A549 (cell line): Measurements from ENCODE around the gene APC. TPM values are rescaled to one million over a fixed set of nuclear protein-coding genes. Genes with fewer than 3 reads are reported as not detected.

Experiments used
- ATAC-seq, 2 experiments: fragments of 200-7000 bp in 1 of 2; fragments of >200 bp in 1 of 2; cut with Nextera tagmentation in 1 of 2; cut with Tn5 transposase in 1 of 2; 3 replicates each; pipeline versions ENCODE4 v1.8.0 to v1.9.1; 2018 to 2020; ENCODE audit warnings: mild to moderate bottlenecking in 1 of 2, moderate library complexity in 1 of 2
- CTCF ChIA-PET: fragments of 300-600 bp; sonication (Branson Sonifier 250); formaldehyde crosslinking; extraction: SDS; loops from one replicate; lab custom pipeline; 2021; ENCODE audit warnings: antibody characterized with exemption, inconsistent platforms; lab: Yijun Ruan, JAX
- POLR2A ChIA-PET: fragments of 350-600 bp; formaldehyde crosslinking; extraction: SDS; loops from one replicate; lab custom pipeline; 2021; ENCODE audit warnings: antibody characterized with exemption, inconsistent platforms; lab: Yijun Ruan, JAX
- DNase-seq, 2 experiments: peaks; one replicate each; pipeline versions ENCODE4 v3.0.0 to v3.0.0-alpha.2; 2011 to 2016; ENCODE audit warnings: low read depth in 1 of 2, low spot score in 1 of 2
- FAIRE-seq: peaks from 2 replicates; lab custom pipeline; 2011; peaks lifted over from hg19 to GRCh38; lab: Jason Lieb, UNC
- H3K27ac ChIP-seq, 2 experiments: fragments of >200 bp; sonication (Bioruptor Twin); formaldehyde crosslinking; 3 replicates each; pipeline ENCODE4 v1.5.1; 2016 to 2017
- H3K4me1 ChIP-seq: fragments of >200 bp; sonication (Bioruptor Twin); formaldehyde crosslinking; 3 replicates; pipeline ENCODE4 v1.6.1; 2016
- H3K4me2 ChIP-seq: fragments of >200 bp; sonication (Bioruptor Twin); formaldehyde crosslinking; 3 replicates; pipeline ENCODE4 v1.6.1; 2016
- H3K4me3 ChIP-seq: fragments of >200 bp; sonication (Bioruptor Twin); formaldehyde crosslinking; 3 replicates; pipeline ENCODE4 v1.5.1; 2016
- H3K9me3 ChIP-seq: fragments of >200 bp; sonication (Bioruptor Twin); formaldehyde crosslinking; 3 replicates; pipeline ENCODE4 v1.6.1; 2016
- CTCF ChIP-seq: fragments of >200 bp; sonication (Bioruptor Twin); formaldehyde crosslinking; IDR thresholded peaks from 3 replicates; pipeline ENCODE4 v1.5.1; 2016
- EHF ChIP-seq: fragments of 250-450 bp; sonication (Bioruptor Pico); IDR thresholded peaks from 2 replicates; pipeline ENCODE4 v1.5.0; 2020; ENCODE audit warnings: mild to moderate bottlenecking
- EP300 ChIP-seq, 2 experiments: fragments of >200 bp; sonication (Bioruptor Twin); formaldehyde crosslinking; IDR thresholded peaks; 2 replicates in 1 of 2; 3 replicates in 1 of 2; pipeline ENCODE4 v1.6.1; 2016 to 2017
- FOSB ChIP-seq: fragments of 250-450 bp; sonication (Bioruptor Pico); IDR thresholded peaks from 2 replicates; pipeline ENCODE4 v1.5.0; 2020; ENCODE audit warnings: mild to moderate bottlenecking, moderate library complexity
- FOXS1 ChIP-seq: fragments of 250-450 bp; sonication (Bioruptor Pico); IDR thresholded peaks from 2 replicates; pipeline ENCODE4 v1.5.0; 2020; ENCODE audit warnings: mild to moderate bottlenecking, moderate library complexity
- GATA3 ChIP-seq: IDR thresholded peaks from 2 replicates; pipeline ENCODE4 v1.6.1; 2012; ENCODE audit warnings: borderline replicate concordance
- HDAC2 ChIP-seq: fragments of 200-600 bp; sonication (generic); IDR thresholded peaks from 2 replicates; pipeline ENCODE4 v1.6.1; 2016
- HMGXB4 ChIP-seq: fragments of 250-450 bp; sonication (Bioruptor Pico); IDR thresholded peaks from 2 replicates; pipeline ENCODE4 v1.5.0; 2021; ENCODE audit warnings: mild to moderate bottlenecking, moderate library complexity, borderline replicate concordance
- HOXB13 ChIP-seq: fragments of 250-450 bp; sonication (Bioruptor Pico); IDR thresholded peaks from 2 replicates; pipeline ENCODE4 v1.5.0; 2020; ENCODE audit warnings: low read depth, mild to moderate bottlenecking, moderate library complexity
- JUN ChIP-seq, 2 experiments: fragments of >200 bp; sonication (Bioruptor Twin); formaldehyde crosslinking; IDR thresholded peaks; 2 replicates in 1 of 2; 3 replicates in 1 of 2; pipeline ENCODE4 v1.6.1; 2016 to 2017
- KDM5A ChIP-seq: fragments of 200-600 bp; sonication (generic); IDR thresholded peaks from 2 replicates; pipeline ENCODE4 v1.6.1; 2016; ENCODE audit warnings: antibody characterized with exemption, mild to moderate bottlenecking
- MYC ChIP-seq: IDR thresholded peaks from 2 replicates; pipeline ENCODE4 v1.6.1; 2012; ENCODE audit warnings: mild to moderate bottlenecking, inconsistent platforms, low read length, improper control_type of control experiment, borderline replicate concordance
- PHF8 ChIP-seq: fragments of 200-600 bp; sonication (generic); IDR thresholded peaks from 2 replicates; pipeline ENCODE4 v1.6.1; 2016; ENCODE audit warnings: low read depth, mild to moderate bottlenecking, antibody characterized with exemption, moderate library complexity, borderline replicate concordance
- POLR2A ChIP-seq: IDR thresholded peaks from 2 replicates; pipeline ENCODE4 v1.6.1; 2012; ENCODE audit warnings: mild to moderate bottlenecking, low read length
- POLR2AphosphoS2 ChIP-seq: conservative IDR thresholded peaks from 2 replicates; pipeline ENCODE4 v1.6.1; 2012; ENCODE audit warnings: low read length, improper control_type of control experiment, inconsistent platforms
- RFX5 ChIP-seq: fragments of 450-650 bp; IDR thresholded peaks from 2 replicates; pipeline ENCODE4 v1.7.1; 2014; ENCODE audit warnings: antibody characterized with exemption, mild to moderate bottlenecking, moderate library complexity
- SREBF2 ChIP-seq: fragments of 450-650 bp; IDR thresholded peaks from 2 replicates; pipeline ENCODE4 v1.6.1; 2014; ENCODE audit warnings: mild to moderate bottlenecking, moderate library complexity
- TFCP2L1 ChIP-seq: fragments of 250-450 bp; sonication (Bioruptor Pico); IDR thresholded peaks from 2 replicates; pipeline ENCODE4 v1.5.0; 2021; ENCODE audit warnings: mild to moderate bottlenecking
- TP53 ChIP-seq: fragments of 250-450 bp; sonication (Bioruptor Pico); IDR thresholded peaks from 2 replicates; pipeline ENCODE4 v1.5.0; 2021; ENCODE audit warnings: mild to moderate bottlenecking, moderate library complexity
- ZC3H11A ChIP-seq: fragments of 450-650 bp; IDR thresholded peaks from 2 replicates; pipeline ENCODE4 v1.6.1; 2014; ENCODE audit warnings: antibody characterized with exemption, mild to moderate bottlenecking
- ZFP36 ChIP-seq: fragments of 450-650 bp; IDR thresholded peaks from 2 replicates; pipeline ENCODE4 v1.6.1; 2014; ENCODE audit warnings: borderline replicate concordance; ENCODE audit not compliant: partially characterized antibody
- ZNF302 ChIP-seq: fragments of 250-450 bp; sonication (Bioruptor Pico); IDR thresholded peaks from 2 replicates; pipeline ENCODE4 v1.9.0; 2021; ENCODE audit warnings: inconsistent platforms, mild to moderate bottlenecking, moderate library complexity
- ZSCAN20 ChIP-seq: fragments of 250-450 bp; sonication (Bioruptor Pico); IDR thresholded peaks from 2 replicates; pipeline ENCODE4 v1.8.0; 2022; ENCODE audit warnings: mild to moderate bottlenecking, moderate library complexity
- WGBS: methylation state at CpG from one replicate; pipeline ENCODE4 v1.1.6; 2017; ENCODE audit errors: missing lambda C conversion rate; 5-methylcytosine and 5-hydroxymethylcytosine counted together
- polyA plus RNA-seq, 4 experiments: library from polyadenylated mRNA; depleted of rRNA in 3 of 4; stranded (reverse); fragments of >200 nt; fragmentation: RNase III in 1 of 4; extraction: RNeasy Plus Mini Kit Qiagen cat#74134 plus additional on column Dnase treatment in 1 of 4; gene quantifications; 2 replicates in 3 of 4; 3 replicates in 1 of 4; pipeline ENCODE4 v1.2.3, GENCODE V29; 2011 to 2017
- TF ChIP-seq, protein P1 (sequence below): fragments of 200-600 bp; sonication (generic); IDR thresholded peaks from 2 replicates; pipeline ENCODE4 v1.6.1; 2016; ENCODE audit warnings: antibody characterized with exemption, mild to moderate bottlenecking, moderate library complexity
- TF ChIP-seq, protein P2 (sequence below): IDR thresholded peaks from 2 replicates; pipeline ENCODE4 v1.6.1; 2012; ENCODE audit warnings: low read depth, borderline replicate concordance
- TF ChIP-seq, protein P3 (sequence below): fragments of 150-350 bp; IDR thresholded peaks from 2 replicates; pipeline ENCODE4 v1.6.1; 2014; ENCODE audit warnings: low read depth, mild to moderate bottlenecking, low read length

APC gene
- polyA plus RNA-seq, 2 of the 4 experiments (the other 2 are of a cell fraction), result 10.6 to 21.2 TPM

GRCh38 chr5:112717506-112718082 is 20.1 kb upstream of the APC start:
- H3K9me3 ChIP-seq, result no peaks in the 10 kb centered on the region
- 0 out of 3 replicates have a peak, but pooled peaks cover 3% of the 10 kb centered on the region for H3K4me1 ChIP-seq
- WGBS, result 97% methylated on average over 1 of the region's 1 CpG
- no peak for DNase-seq
- H3K4me3 ChIP-seq, result no peak overlapping the region
- FAIRE-seq, result no peak
- TF ChIP-seq MYC (no peak), HDAC2 (no peak), ZC3H11A (no peak), TP53 (no peak), POLR2A (no peak), ZNF302 (CRISPR knock-in tag) (no peak), JUN (IDR thresholded peaks at IDR 0.05) (no peak), HMGXB4 (CRISPR knock-in tag) (no peak)
- TF ChIP-seq, protein P1, sequence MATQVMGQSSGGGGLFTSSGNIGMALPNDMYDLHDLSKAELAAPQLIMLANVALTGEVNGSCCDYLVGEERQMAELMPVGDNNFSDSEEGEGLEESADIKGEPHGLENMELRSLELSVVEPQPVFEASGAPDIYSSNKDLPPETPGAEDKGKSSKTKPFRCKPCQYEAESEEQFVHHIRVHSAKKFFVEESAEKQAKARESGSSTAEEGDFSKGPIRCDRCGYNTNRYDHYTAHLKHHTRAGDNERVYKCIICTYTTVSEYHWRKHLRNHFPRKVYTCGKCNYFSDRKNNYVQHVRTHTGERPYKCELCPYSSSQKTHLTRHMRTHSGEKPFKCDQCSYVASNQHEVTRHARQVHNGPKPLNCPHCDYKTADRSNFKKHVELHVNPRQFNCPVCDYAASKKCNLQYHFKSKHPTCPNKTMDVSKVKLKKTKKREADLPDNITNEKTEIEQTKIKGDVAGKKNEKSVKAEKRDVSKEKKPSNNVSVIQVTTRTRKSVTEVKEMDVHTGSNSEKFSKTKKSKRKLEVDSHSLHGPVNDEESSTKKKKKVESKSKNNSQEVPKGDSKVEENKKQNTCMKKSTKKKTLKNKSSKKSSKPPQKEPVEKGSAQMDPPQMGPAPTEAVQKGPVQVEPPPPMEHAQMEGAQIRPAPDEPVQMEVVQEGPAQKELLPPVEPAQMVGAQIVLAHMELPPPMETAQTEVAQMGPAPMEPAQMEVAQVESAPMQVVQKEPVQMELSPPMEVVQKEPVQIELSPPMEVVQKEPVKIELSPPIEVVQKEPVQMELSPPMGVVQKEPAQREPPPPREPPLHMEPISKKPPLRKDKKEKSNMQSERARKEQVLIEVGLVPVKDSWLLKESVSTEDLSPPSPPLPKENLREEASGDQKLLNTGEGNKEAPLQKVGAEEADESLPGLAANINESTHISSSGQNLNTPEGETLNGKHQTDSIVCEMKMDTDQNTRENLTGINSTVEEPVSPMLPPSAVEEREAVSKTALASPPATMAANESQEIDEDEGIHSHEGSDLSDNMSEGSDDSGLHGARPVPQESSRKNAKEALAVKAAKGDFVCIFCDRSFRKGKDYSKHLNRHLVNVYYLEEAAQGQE, result no peak
- CTCF ChIA-PET, result no interaction called here
- no peak overlapping the region for H3K27ac ChIP-seq
- POLR2A ChIA-PET, result no interaction called here
- no peak overlapping the region for H3K4me2 ChIP-seq
- ATAC-seq, result no peak

- ATAC-seq (no peak), FAIRE-seq (no peak), DNase-seq (no peak)
- TF ChIP-seq HOXB13 (CRISPR knock-in tag) (no peak), RFX5 (no peak), FOXS1 (no peak), KDM5A (no peak), SREBF2 (no peak), ZFP36 (no peak), EHF (CRISPR knock-in tag) (no peak), CTCF (no peak), GATA3 (no peak), PHF8 (no peak), POLR2AphosphoS2 (no peak), EP300 (IDR thresholded peaks at IDR 0.05) (no peak), FOSB (CRISPR knock-in tag) (no peak), MYC (no peak), TFCP2L1 (CRISPR knock-in tag) (no peak), ZSCAN20 (CRISPR knock-in tag) (no peak), HMGXB4 (CRISPR knock-in tag) (no peak)
- TF ChIP-seq, protein P2, sequence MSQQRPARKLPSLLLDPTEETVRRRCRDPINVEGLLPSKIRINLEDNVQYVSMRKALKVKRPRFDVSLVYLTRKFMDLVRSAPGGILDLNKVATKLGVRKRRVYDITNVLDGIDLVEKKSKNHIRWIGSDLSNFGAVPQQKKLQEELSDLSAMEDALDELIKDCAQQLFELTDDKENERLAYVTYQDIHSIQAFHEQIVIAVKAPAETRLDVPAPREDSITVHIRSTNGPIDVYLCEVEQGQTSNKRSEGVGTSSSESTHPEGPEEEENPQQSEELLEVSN, result no peak
- TF ChIP-seq, protein P3, sequence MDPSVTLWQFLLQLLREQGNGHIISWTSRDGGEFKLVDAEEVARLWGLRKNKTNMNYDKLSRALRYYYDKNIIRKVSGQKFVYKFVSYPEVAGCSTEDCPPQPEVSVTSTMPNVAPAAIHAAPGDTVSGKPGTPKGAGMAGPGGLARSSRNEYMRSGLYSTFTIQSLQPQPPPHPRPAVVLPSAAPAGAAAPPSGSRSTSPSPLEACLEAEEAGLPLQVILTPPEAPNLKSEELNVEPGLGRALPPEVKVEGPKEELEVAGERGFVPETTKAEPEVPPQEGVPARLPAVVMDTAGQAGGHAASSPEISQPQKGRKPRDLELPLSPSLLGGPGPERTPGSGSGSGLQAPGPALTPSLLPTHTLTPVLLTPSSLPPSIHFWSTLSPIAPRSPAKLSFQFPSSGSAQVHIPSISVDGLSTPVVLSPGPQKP, result no peak
- H3K4me3 ChIP-seq, result no peak overlapping the region
- H3K4me1 ChIP-seq, result 0 out of 3 replicates have a peak, but pooled peaks cover 3% of the 10 kb centered on the region
- POLR2A ChIA-PET, result no interaction called here
- CTCF ChIA-PET, result no interaction called here
- WGBS, result 93% methylated on average over 2 of the region's 2 CpGs
- H3K9me3 ChIP-seq, result no peaks in the 10 kb centered on the region
- no peak overlapping the region for H3K27ac ChIP-seq
- H3K4me2 ChIP-seq, result no peak overlapping the region
Observed at GRCh38 chr5:112718344-112718743, 19.3 kb upstream of the APC start.
